Esophagus (tissue), 2 donors: ENCODE measurements around the gene HOXD8. TPM values are rescaled to one million over a fixed set of nuclear protein-coding genes. Genes with fewer than 3 reads are reported as not detected.
A peak's percentile ranks its signal among the peaks of the same experiment; 100 is the strongest.

Source experiments
- H3K27ac ChIP-seq, 2 donors: one replicate each; pipeline ENCODE4 v1.5.1; 2013; ENCODE audit warnings: low read depth in 2 of 2, mild to moderate bottlenecking in 2 of 2, inconsistent platforms in 1 of 2, low read length in 1 of 2, moderate library complexity in 1 of 2
- H3K27me3 ChIP-seq, 2 donors: one replicate each; pipeline ENCODE4 v1.6.1; 2013; ENCODE audit warnings: low read length in 2 of 2, control low read depth in 1 of 2, mild to moderate bottlenecking in 1 of 2; ENCODE audit not compliant: insufficient read depth in 2 of 2, control insufficient read depth in 1 of 2
- H3K36me3 ChIP-seq, 2 donors: one replicate each; pipeline ENCODE4 v1.6.1; 2013; ENCODE audit warnings: low read length in 1 of 2; ENCODE audit not compliant: control insufficient read depth in 2 of 2, insufficient read depth in 2 of 2
- H3K4me1 ChIP-seq, 2 donors: one replicate each; pipeline ENCODE4 v1.6.1; 2013; ENCODE audit warnings: low read length in 1 of 2; ENCODE audit not compliant: control insufficient read depth in 2 of 2, insufficient read depth in 2 of 2
- H3K4me3 ChIP-seq, 2 donors: one replicate each; pipeline ENCODE4 v1.5.1; 2013; ENCODE audit warnings: low read length in 2 of 2, mild to moderate bottlenecking in 2 of 2, low read depth in 1 of 2, moderate library complexity in 1 of 2
- H3K9me3 ChIP-seq, 2 donors: one replicate each; pipeline ENCODE4 v1.6.1; 2013; ENCODE audit warnings: mild to moderate bottlenecking in 2 of 2, low read depth in 1 of 2, low read length in 1 of 2, moderate library complexity in 1 of 2; ENCODE audit not compliant: control insufficient read depth in 2 of 2, insufficient read depth in 1 of 2
- WGBS, 2 donors: extraction: QIAGEN DNeasy Blood & Tissue Kit; methylation state at CpG; one replicate each; pipeline ENCODE4 v1.1.7; 2013; 5-methylcytosine and 5-hydroxymethylcytosine counted together
- polyA plus RNA-seq, 2 donors: library from polyadenylated mRNA; stranded (reverse); fragments of 200-250 nt; gene quantifications; one replicate each; pipeline ENCODE4 v1.2.3, GENCODE V29; 2013
- donor health status: healthy with polysubstance abuse.
- donor health status: Bipolar disorder and iron deficiency.

HOXD8 gene
- polyA plus RNA-seq: 1 to 10 TPM; 1.0 to 1.3 TPM

DNA sequence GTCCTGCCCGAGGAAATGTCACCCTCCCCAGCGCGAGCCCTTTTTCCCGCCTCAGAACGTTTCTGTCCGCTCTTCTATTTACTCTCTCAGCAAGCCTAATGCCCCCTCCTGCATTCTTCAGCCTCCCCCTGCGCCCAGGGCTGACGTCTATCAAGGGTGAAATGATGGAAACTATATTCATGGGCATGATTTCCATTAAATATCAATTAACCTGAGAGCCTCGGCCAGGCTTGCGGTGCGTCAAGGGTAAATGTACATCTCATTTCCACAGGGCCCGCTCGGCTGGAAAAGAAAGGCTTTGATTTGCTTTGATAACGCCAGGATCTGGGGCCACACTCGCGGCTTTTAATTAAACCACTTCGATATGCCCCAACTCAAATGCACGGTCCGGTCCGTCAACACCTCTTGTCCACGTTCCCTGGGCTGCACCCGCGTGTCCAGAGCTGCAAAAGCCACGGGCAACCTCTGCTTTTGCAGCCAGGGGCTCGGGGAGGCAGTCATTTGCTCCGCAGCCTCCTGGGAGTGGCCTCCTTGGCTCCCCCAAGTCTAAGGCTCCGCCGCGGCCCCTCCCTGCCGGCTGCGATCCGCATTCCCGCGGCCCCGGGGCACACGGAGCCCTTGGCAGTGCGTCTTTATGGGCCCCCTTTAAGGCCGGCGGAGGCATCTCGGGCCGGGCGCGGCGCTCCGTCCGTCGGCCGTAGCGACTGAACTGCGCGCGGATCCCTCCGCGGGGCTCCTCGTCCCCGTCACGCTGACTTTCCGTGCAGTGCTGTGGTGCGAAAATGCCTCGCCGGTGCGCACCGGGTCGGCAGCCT lies at the start of gene HOXD8:
TSS of gene HOXD8 (plus strand) at position 724 of the 815 bp plus-strand sequence. CDS start 662 bp downstream, outside the sequence.
- peak within 1 kb of the TSS; percentile 44 to 60 for H3K4me3 ChIP-seq
- peaks cover 6% of the 10 kb centered on the region in 2 donors for H3K4me1 ChIP-seq
- WGBS, 2 donors: 4 to 6% methylated on average over 58 to 64 of the region's 64 CpGs
- peak within 1 kb of the TSS; percentile 37 to 51 for H3K27ac ChIP-seq
- H3K9me3 ChIP-seq: peaks cover 0 to 4% of the 10 kb centered on the region in 2 donors
- H3K36me3 ChIP-seq: no peaks in the 10 kb centered on the region
- H3K27me3 ChIP-seq: peaks cover 10 to 51% of the 10 kb centered on the region in 2 donors

DNA sequence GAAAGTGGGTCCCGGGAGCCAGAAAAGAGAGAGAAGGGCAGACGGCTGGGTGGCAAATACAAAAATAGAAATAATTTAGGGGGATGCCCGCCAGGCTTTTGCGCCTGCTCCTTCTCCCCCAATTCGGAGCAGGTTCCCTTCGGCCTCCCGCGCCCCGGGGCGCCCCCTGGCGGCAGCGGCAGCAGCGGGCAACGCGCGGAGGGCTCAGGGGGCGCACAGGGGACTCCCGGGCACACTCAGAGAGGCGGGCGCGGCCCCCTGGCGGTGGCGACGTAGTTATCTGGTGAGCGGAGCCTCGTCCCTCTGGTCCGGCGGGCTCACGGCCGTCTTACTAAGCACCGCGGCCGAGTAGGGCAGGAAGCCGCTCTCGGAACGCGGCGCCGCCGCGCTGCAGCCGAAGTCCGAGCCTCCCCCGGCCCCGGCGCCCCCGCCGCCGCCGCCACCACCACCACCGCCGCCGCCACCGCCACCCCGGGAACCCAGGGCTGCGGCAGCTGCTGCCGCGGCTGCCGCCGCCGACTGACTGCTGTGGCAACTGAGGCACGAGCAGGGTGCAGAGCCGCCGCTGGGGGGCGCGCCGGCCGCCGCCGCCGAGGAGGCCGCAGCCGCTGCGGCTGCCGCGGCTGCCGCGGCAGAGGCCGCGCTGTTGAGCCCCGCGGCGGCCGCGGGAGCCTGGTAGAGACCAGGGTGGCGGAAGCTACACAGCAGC lies 49.5 kb upstream of the HOXD8 start:
- Histone ChIP-seq H3K27me3 (peaks cover 0 to 70% of the 10 kb centered on the region in 2 donors), H3K36me3 (no peaks in the 10 kb centered on the region), H3K27ac (no peak overlapping the region), H3K4me3 (peak overlapping the region; percentile 14 to 35), H3K4me1 (peaks cover 8% of the 10 kb centered on the region in 2 donors), H3K9me3 (peaks cover 13 to 30% of the 10 kb centered on the region in 2 donors)
- WGBS, 2 donors: 4 to 5% methylated on average over 47 to 86 of the region's 86 CpGs

DNA sequence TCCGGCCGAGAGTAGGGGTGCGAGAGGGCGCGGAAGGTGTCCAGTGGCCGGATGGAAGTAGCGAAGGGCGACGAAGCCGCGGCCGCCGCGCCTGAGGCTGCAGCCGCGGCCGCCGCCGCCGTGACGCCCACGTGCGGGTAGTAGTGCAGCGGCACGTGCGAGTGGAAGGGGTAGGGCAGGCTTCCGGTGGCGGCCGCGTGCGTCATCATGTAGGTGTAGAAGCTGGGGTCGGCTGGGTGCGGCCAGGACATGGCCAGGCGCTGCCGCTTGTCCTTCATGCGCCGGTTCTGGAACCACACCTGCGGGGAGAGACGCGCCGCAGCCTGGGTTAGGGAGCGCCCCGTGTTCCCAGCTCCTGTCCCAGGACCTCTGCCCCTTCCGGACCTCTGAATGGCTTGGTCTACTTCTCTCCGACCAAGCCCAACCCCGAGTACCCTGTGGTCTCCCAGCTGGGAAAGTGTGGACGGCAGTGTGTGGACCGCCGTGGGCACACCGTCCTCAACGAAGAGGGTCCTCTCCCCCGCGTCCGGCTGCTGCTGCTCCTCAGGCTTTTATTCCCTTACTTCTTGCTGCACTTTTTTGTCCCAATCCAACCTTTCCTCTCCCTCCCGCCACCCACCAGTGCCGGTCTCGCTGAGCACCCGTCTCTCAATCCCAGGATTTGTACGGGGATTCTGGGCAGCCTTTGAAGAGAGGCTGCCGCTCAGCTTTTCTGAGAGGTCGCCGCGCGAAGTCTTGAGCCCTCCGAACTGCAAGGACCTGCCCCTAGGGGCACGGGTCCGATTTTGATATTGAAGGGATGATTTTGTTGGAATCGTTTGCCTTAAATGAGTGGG lies 48.7 kb upstream of the HOXD8 start:
- peaks cover 8% of the 10 kb centered on the region in 2 donors for H3K4me1 ChIP-seq
- WGBS, 2 donors: 9 to 15% methylated on average over 67 to 68 of the region's 68 CpGs
- no peak overlapping the region for H3K27ac ChIP-seq
- H3K4me3 ChIP-seq: peak overlapping the region; percentile 14 to 35
- H3K27me3 ChIP-seq: peaks cover 0 to 73% of the 10 kb centered on the region in 2 donors
- H3K9me3 ChIP-seq: peaks cover 13 to 32% of the 10 kb centered on the region in 2 donors
- H3K36me3 ChIP-seq: no peaks in the 10 kb centered on the region

DNA sequence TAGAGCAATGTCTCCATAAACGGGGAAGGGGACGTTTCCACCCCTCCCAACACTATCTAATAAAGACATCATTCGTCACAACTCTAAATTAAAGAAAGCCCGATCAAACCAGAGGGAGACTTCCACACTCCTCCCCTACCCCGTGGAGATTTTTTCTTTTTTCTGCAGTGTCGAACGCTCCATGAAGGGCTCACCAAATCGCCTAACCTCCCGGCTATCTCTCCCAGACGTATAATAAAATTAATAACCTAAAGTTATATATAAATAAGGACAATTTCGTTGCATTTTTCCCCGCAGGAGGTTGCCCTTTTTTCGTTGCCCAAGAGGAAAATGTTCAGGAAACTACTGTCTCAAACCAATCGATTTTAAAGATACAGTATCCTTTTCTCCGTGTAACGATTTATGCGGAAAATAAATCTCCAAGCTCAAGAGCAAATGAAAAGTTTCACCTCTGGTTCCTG lies 48.1 kb upstream of the HOXD8 start:
- H3K4me1 ChIP-seq: peaks cover 8 to 10% of the 10 kb centered on the region in 2 donors

DNA sequence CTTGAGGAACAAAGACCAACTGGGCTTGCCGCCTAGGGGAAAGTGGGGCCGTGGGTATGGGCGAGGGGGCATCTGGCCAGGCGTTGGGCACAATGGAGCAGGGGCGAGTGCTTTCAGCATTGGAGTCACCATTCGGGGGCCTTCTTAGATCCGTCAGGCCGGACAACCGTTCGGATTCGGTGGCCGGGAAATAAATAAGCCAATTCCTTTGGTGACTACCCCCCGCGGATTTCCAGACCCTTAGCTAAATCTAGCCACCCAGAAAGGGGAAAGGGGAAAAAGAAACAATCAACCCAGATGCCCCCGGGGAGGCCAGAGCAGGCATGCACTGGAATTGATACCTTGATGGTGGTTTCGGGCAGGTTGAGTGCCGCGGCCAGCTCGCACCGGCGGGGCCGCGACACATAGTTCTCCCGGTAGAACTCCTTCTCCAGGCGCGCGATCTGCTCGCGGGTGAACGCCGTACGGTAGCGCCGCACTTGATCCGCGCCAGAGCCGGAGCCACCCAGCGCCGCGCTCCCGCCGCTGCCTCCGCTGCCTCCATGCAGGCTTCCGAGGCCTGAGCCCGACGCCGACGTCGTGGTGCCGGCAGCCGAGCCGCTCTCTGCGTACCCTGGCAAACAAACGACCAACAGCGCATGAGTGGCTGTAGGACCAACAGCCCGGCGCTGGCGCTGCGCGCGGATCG lies 47.5 kb upstream of the HOXD8 start:
- 11 to 14% methylated on average over 62 of the region's 62 CpGs for WGBS, 2 donors
- peaks cover 8 to 10% of the 10 kb centered on the region in 2 donors for H3K4me1 ChIP-seq
- H3K27ac ChIP-seq: no peak overlapping the region
- peaks cover 13 to 34% of the 10 kb centered on the region in 2 donors for H3K9me3 ChIP-seq
- H3K27me3 ChIP-seq: peaks cover 2 to 70% of the 10 kb centered on the region in 2 donors
- no peaks in the 10 kb centered on the region for H3K36me3 ChIP-seq
- H3K4me3 ChIP-seq: no peak overlapping the region

More for the DNA sequence above, 48.1 kb upstream of the HOXD8 start:
- H3K9me3 ChIP-seq: peaks cover 13 to 34% of the 10 kb centered on the region in 2 donors
- H3K36me3 ChIP-seq: no peaks in the 10 kb centered on the region
- no peak overlapping the region for H3K27ac ChIP-seq
- H3K27me3 ChIP-seq: peaks cover 1 to 75% of the 10 kb centered on the region in 2 donors
- WGBS, 2 donors: 10 to 13% methylated on average over 17 of the region's 17 CpGs
- H3K4me3 ChIP-seq: no peak overlapping the region

DNA sequence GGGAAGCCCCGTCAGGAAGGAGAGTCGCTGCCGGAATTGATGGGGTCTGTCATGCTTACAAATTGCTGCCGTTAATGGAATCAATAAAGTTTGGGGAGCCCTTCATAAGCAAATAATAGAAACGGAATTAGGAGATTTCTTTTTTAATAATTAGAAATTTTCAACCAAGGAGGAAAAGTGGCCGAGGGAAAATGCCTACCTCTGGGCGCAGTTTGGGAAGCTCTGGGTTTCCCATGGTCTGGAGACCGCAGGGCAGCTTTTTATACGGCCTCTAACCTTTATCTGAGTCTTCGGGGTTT lies 47.0 kb upstream of the HOXD8 start:
- Histone ChIP-seq H3K4me1 (peaks cover 8 to 10% of the 10 kb centered on the region in 2 donors), H3K27me3 (peaks cover 2 to 70% of the 10 kb centered on the region in 2 donors), H3K4me3 (no peak overlapping the region), H3K36me3 (no peaks in the 10 kb centered on the region), H3K27ac (no peak overlapping the region), H3K9me3 (peaks cover 13 to 34% of the 10 kb centered on the region in 2 donors)
- 11 to 18% methylated on average over 10 of the region's 10 CpGs for WGBS, 2 donors

DNA sequence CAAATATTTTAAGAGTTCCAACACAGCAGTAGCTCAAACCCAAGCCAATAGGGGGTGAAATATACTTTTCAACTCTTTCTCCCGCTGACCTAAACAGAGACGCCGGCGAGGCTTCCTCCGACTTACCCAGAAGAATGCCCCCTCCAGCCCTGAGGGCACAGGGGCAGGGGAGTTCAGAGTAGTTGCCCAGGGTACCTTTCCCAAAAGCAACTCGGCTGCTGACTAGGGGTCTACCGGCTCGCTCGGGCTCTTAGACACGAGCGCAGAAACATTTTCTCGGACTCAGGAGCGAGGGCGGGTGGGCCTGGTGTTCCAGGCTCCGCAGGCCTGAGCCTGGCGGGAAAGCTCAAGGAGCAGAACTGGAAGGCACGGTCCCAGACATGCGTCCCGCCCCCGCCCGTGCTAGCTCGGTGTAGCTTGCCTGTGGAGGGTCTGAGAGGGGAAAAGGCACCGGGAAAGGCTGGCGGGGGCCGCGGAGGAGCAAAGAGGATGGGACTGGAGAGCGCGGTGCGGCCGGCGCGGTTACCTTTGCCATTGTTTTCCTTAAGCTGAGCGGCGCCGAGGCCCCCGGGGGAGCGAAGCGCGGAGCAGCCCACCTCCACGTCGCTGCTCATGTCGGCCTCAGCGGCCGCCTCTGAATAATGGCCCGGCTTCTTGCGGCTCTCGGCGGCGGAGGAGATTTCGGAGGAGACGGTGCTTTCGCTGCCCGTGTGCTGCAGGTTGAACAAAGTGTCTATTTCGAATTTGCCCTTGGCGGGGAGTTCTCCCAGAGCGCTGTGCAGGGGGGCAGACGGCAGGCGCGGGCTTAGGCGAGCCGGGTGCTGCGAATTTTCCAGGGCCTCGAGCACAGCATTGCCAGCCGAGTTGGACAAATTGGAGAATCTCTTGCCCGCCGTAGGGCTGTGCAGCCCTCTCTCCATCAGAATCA lies 46.4 kb upstream of the HOXD8 start:
- H3K27me3 ChIP-seq: peaks cover 2 to 76% of the 10 kb centered on the region in 2 donors
- H3K27ac ChIP-seq: no peak overlapping the region
- no peaks in the 10 kb centered on the region for H3K36me3 ChIP-seq
- WGBS, 2 donors: 7 to 11% methylated on average over 66 of the region's 66 CpGs
- no peak overlapping the region for H3K4me3 ChIP-seq
- peaks cover 13 to 36% of the 10 kb centered on the region in 2 donors for H3K9me3 ChIP-seq
- peaks cover 8 to 12% of the 10 kb centered on the region in 2 donors for H3K4me1 ChIP-seq

DNA sequence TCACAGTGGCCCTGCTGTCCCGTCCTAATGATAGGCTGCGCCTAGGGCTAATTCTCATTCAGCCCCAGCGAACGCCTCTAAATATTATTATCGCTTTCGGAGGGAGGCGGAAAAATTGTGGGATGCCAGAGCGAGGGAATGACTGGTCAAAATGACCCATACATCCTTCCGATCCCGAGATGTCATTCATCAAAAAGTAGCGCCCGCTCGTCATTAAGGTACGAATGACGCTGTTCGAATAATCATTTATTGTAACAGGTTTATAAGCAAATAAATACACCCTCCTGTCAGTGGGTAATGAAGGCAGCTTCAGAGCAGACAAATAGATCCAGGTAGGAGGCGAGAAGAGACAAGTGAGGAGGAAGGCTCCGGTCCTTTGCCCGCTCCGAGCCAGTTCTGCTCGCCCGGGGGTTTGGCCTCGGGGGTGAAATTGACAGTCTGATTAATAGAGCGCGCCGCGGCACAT lies 45.7 kb upstream of the HOXD8 start, which contains the start of gene EVX2:
TSS of gene EVX2 (minus strand) at position 167 of the 466 bp plus-strand sequence. CDS start 186 bp downstream, outside the sequence.
- H3K9me3 ChIP-seq: peaks cover 13 to 37% of the 10 kb centered on the region in 2 donors
- H3K36me3 ChIP-seq: no peaks in the 10 kb centered on the region
- H3K4me3 ChIP-seq: no peak within 1 kb of the TSS
- H3K27ac ChIP-seq: no peak within 1 kb of the TSS
- peaks cover 2 to 72% of the 10 kb centered on the region in 2 donors for H3K27me3 ChIP-seq
- H3K4me1 ChIP-seq: peaks cover 8 to 15% of the 10 kb centered on the region in 2 donors
- WGBS, 2 donors: 16 to 22% methylated on average over 27 of the region's 27 CpGs
